Measurements from ENCODE around the gene LMBR1L. TPM values are rescaled to one million over a fixed set of nuclear protein-coding genes. Genes with fewer than 3 reads are reported as not detected.
A peak's percentile ranks its signal among the peaks of the same experiment; 100 is the strongest.

LMBR1L gene
- total and polyA plus RNA-seq, 2 of the 13 experiments (the other 11 are each of a cell fraction or from before 2014, with no cell fraction given), result 12.2 to 65.9 TPM

- TF ChIP-seq REST (IDR thresholded peaks at IDR 0.05; ENCODE audit: borderline replicate concordance in 1 of 2, low read depth in 1 of 2, low read length in 2 of 2) (peak in 1 of 2 experiments; percentile 35; a peak in 1 of 4 replicates), CBFB (CRISPR knock-in tag; IDR thresholded peaks at IDR 0.05) (0 out of 2 replicates have a peak, but pooled peaks have one; percentile 57), MTF2 (CRISPR knock-in tag; IDR thresholded peaks at IDR 0.05; ENCODE audit: borderline replicate concordance) (no peak), ZNF629 (CRISPR knock-in tag; conservative IDR thresholded peaks at IDR 0.05) (0 out of 2 replicates have a peak, but pooled peaks have one; percentile 3), ZNF687 (CRISPR knock-in tag; IDR thresholded peaks at IDR 0.05) (peak; percentile 69), ZKSCAN8 (CRISPR knock-in tag; IDR thresholded peaks at IDR 0.05; ENCODE audit: borderline replicate concordance) (no peak), AKAP8 (CRISPR knock-in tag; IDR thresholded peaks at IDR 0.05) (no peak), HMGXB4 (CRISPR knock-in tag; IDR thresholded peaks at IDR 0.05; ENCODE audit: borderline replicate concordance in 1 of 2, low read depth in 1 of 2) (peak in 1 of 2 experiments; percentile 47; a peak in 2 of 4 replicates), BATF2 (CRISPR knock-in tag; IDR thresholded peaks at IDR 0.05) (no peak), ZNF383 (CRISPR knock-in tag; IDR thresholded peaks at IDR 0.05; ENCODE audit: borderline replicate concordance) (no peak), XBP1 (CRISPR knock-in tag; IDR thresholded peaks at IDR 0.05) (no peak), TCF12 (IDR thresholded peaks at IDR 0.05) (no peak), TCF12 (CRISPR knock-in tag; IDR thresholded peaks at IDR 0.05) (peak; percentile 20; the same call in 1 of the 2 replicates), SIN3A (IDR thresholded peaks at IDR 0.05; ENCODE audit: borderline replicate concordance, low read depth, low read length) (no peak), DNMT1 (CRISPR knock-in tag; IDR thresholded peaks at IDR 0.05) (no peak), NR0B2 (CRISPR knock-in tag; IDR thresholded peaks at IDR 0.05) (peak; percentile 58; the same call in 1 of the 2 replicates), ZNF468 (CRISPR knock-in tag; IDR thresholded peaks at IDR 0.05) (no peak)
These were observed 20.6 kb upstream of the LMBR1L start, which contains the start of gene TUBA1B (continued) for GRCh38 chr12:49131051-49131893.
